EH (cell line): Measurements from ENCODE around the gene TMED10.
"Not testable (repeated sequence)": the region's sequence is repeated elsewhere in the genome, so short reads cannot be mapped to it uniquely, and the experiment has no call there.

Experiments used
- DNase-seq: peaks from one replicate; pipeline ENCODE4 v3.0.0-alpha.2; 2015; ENCODE audit warnings: low read depth

The TMED10 gene

GRCh38 chr14:75158843-75159614 is 17.4 kb downstream of the TMED10 start:
- no peak for DNase-seq

GRCh38 chr14:75156901-75157300 is 19.5 kb downstream of the TMED10 start:
- DNase-seq: peak; percentile 41

GRCh38 chr14:75156111-75156510 is 20.3 kb downstream of the TMED10 start:
- DNase-seq: no peak

GRCh38 chr14:75155169-75155568 is 21.2 kb downstream of the TMED10 start:
- DNase-seq: no peak

- DNase-seq: no peak
Measured at GRCh38 chr14:75153295-75153694, 23.1 kb downstream of the TMED10 start.

GRCh38 chr14:75151851-75152250 is 24.6 kb downstream of the TMED10 start:
- DNase-seq: no peak

- DNase-seq: not testable (repeated sequence)
Measured at GRCh38 chr14:75150637-75151036, 25.8 kb downstream of the TMED10 start.

GRCh38 chr14:75150150-75150549 is 26.3 kb downstream of the TMED10 start:
- no peak for DNase-seq

GRCh38 chr14:75147423-75148071 is 28.9 kb downstream of the TMED10 start:
- DNase-seq: peak; percentile 78

- no peak for DNase-seq
Measured at GRCh38 chr14:75144944-75145343, 31.5 kb downstream of the TMED10 start.

- DNase-seq: no peak
Measured at GRCh38 chr14:75143761-75144527, 32.5 kb downstream of the TMED10 start.

- DNase-seq: no peak
Measured at GRCh38 chr14:75142494-75142893, 33.9 kb downstream of the TMED10 start.

GRCh38 chr14:75141967-75142366 is 34.4 kb downstream of the TMED10 start:
- peak; percentile 48 for DNase-seq

- DNase-seq: no peak
Measured at GRCh38 chr14:75141062-75141461, 35.4 kb downstream of the TMED10 start.

- DNase-seq: no peak
Measured at GRCh38 chr14:75140620-75141019, 35.8 kb downstream of the TMED10 start.

- no peak for DNase-seq
Measured at GRCh38 chr14:75139185-75139584, 37.2 kb downstream of the TMED10 start.

GRCh38 chr14:75138492-75138891 is 37.9 kb downstream of the TMED10 start:
- no peak for DNase-seq

GRCh38 chr14:75134644-75135043 is 41.8 kb downstream of the TMED10 start:
- no peak for DNase-seq

- no peak for DNase-seq
Measured at GRCh38 chr14:75133597-75133996, 42.8 kb downstream of the TMED10 start.

- peak; percentile 79 for DNase-seq
Measured at GRCh38 chr14:75132382-75133086, 43.9 kb downstream of the TMED10 start.

GRCh38 chr14:75128596-75128990 is 47.8 kb downstream of the TMED10 start:
- DNase-seq: peak; percentile 15

GRCh38 chr14:75127903-75128595 is 48.4 kb downstream of the TMED10 start:
- no peak for DNase-seq
